Gastroesophageal sphincter (tissue), 4 donors: Measurements from ENCODE around the gene MBD3L3. TPM values are rescaled to one million over a fixed set of nuclear protein-coding genes. Genes with fewer than 3 reads are reported as not detected.
"Not testable (repeated sequence)": the region's sequence is repeated elsewhere in the genome, so short reads cannot be mapped to it uniquely, and the experiment has no call there.

Source experiments
- ATAC-seq: fragments of 150-250 bp; one replicate; pipeline ENCODE4 v1.9.1; 2016; ENCODE audit warnings: mild to moderate bottlenecking, moderate library complexity
- H3K27ac ChIP-seq, 4 donors: fragments of 200-600 bp; sonication (generic) in 3 of 4; 1 replicate in 3 of 4; 2 replicates in 1 of 4; pipeline ENCODE4 v1.5.1; 2016 to 2019
- H3K27me3 ChIP-seq: fragments of 200-600 bp; sonication (generic); one replicate; pipeline ENCODE4 v1.5.1; 2019
- H3K36me3 ChIP-seq, 2 donors: fragments of 200-600 bp; sonication (generic); one replicate each; pipeline ENCODE4 v1.5.1; 2019; ENCODE audit warnings: control low read depth in 1 of 2
- H3K4me1 ChIP-seq, 3 donors: fragments of 200-600 bp; sonication (generic); 1 replicate in 2 of 3; 2 replicates in 1 of 3; pipeline ENCODE4 v1.5.1; 2016 to 2019; ENCODE audit warnings: control low read depth in 2 of 3
- H3K4me3 ChIP-seq, 2 donors: fragments of 200-600 bp; sonication (generic); one replicate each; pipeline ENCODE4 v1.5.1; 2019; ENCODE audit warnings: mild to moderate bottlenecking in 1 of 2, moderate library complexity in 1 of 2
- H3K9me3 ChIP-seq, 3 donors: fragments of 200-600 bp; sonication (generic); one replicate each; pipeline ENCODE4 v1.5.1; 2017 to 2019; ENCODE audit warnings: control low read depth in 2 of 3
- CTCF ChIP-seq, 4 experiments: fragments of 200-600 bp in 2 of 4; fragments of 450-650 bp in 2 of 4; sonication (generic) in 1 of 4; IDR thresholded peaks; one replicate each; pipeline ENCODE4 v1.5.1; 2017 to 2019; ENCODE audit warnings: antibody characterized with exemption in 4 of 4, mild to moderate bottlenecking in 2 of 4, moderate library complexity in 2 of 4
- EP300 ChIP-seq: sonication (generic); formaldehyde crosslinking; IDR thresholded peaks from one replicate; pipeline ENCODE4 v1.6.1; 2017; ENCODE audit warnings: antibody characterized with exemption, mild to moderate bottlenecking
- POLR2A ChIP-seq, 2 donors: fragments of 450-650 bp; IDR thresholded peaks; one replicate each; pipeline ENCODE4 v1.6.1; 2017; ENCODE audit warnings: antibody characterized with exemption in 2 of 2, mild to moderate bottlenecking in 2 of 2, moderate library complexity in 1 of 2
- POLR2AphosphoS5 ChIP-seq: sonication (generic); formaldehyde crosslinking; IDR thresholded peaks from one replicate; pipeline ENCODE4 v1.6.1; 2017; ENCODE audit warnings: antibody characterized with exemption
- WGBS, 2 donors: methylation state at CpG; one replicate each; pipeline ENCODE4 v1.1.5; 2018; ENCODE audit warnings: low coverage in 1 of 2; 5-methylcytosine and 5-hydroxymethylcytosine counted together
- total RNA-seq, 4 donors: library from RNA; depleted of rRNA; stranded (reverse); fragments of >200 nt; gene quantifications; one replicate each; pipeline ENCODE4 v1.1.0, GENCODE V29; 2016

MBD3L3 gene
- total RNA-seq, 4 donors from 2014 or later = not detected

DNA sequence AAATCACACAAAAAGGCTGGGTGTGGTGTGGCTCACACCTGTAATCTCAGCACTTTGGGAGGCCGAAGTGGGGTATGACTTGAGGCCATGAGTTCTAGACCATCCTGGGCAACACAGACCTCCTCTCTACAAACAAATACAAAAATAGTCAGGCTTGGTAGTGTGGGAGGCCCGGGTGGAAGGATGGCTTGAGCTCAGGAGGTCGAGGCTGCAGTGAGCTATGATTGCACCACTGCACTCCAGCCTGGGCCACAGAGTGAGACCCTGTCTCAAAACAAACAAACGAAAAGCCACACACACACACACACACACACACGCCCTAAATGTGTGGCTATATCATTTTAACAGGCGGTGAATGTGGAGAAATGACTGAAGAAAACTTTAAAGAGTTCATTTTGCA is 10.1 kb upstream of the MBD3L3 start:
- WGBS, 2 donors = 69 to 72% methylated on average over 3 to 5 of the region's 6 CpGs
- TF ChIP-seq POLR2A (IDR thresholded peaks at IDR 0.05) (no peak), POLR2AphosphoS5 (no peak), CTCF (IDR thresholded peaks at IDR 0.05) (no peak), EP300 (no peak)
- Histone ChIP-seq H3K4me1 (peaks cover 0 to 11% (median 7%) of the 10 kb centered on the region in 3 donors), H3K27ac (peak overlapping the region in 3 of 4 donors; percentile 81 to 84 (median 82)), H3K27me3 (no peaks in the 10 kb centered on the region), H3K9me3 (peaks cover 0 to 3% (median 0%) of the 10 kb centered on the region in 3 donors), H3K4me3 (peak overlapping the region in 1 of 2 donors; percentile 85), H3K36me3 (peaks cover 0 to 31% of the 10 kb centered on the region in 2 donors)
- no peak for ATAC-seq

- no peak overlapping the region for H3K27ac ChIP-seq
- no peak overlapping the region for H3K4me3 ChIP-seq
- no peaks in the 10 kb centered on the region for H3K27me3 ChIP-seq
- no peak for TF ChIP-seq POLR2AphosphoS5
- no peak for TF ChIP-seq EP300
- TF ChIP-seq CTCF (IDR thresholded peaks at IDR 0.05) = no peak
- no peak for TF ChIP-seq POLR2A (IDR thresholded peaks at IDR 0.05)
- H3K36me3 ChIP-seq = peaks cover 0 to 22% of the 10 kb centered on the region in 2 donors
- peaks cover 0 to 11% (median 7%) of the 10 kb centered on the region in 3 donors for H3K4me1 ChIP-seq
- no peaks in the 10 kb centered on the region for H3K9me3 ChIP-seq
- 80 to 90% methylated on average over 2 of the region's 2 CpGs for WGBS, 2 donors
- ATAC-seq = no peak
These were observed 9.2 kb upstream of the MBD3L3 start for GRCh38 chr19:7067716-7068115.

GRCh38 chr19:7067122-7067521 is 8.6 kb upstream of the MBD3L3 start:
- H3K27ac ChIP-seq, H3K27me3 ChIP-seq, ATAC-seq, H3K4me3 ChIP-seq, H3K9me3 ChIP-seq: not testable (repeated sequence)
- TF ChIP-seq CTCF (IDR thresholded peaks at IDR 0.05) = peak in 1 of 4 experiments; percentile 29
- Histone ChIP-seq H3K36me3 (peaks cover 0 to 16% of the 10 kb centered on the region in 2 donors), H3K4me1 (peaks cover 0 to 11% (median 7%) of the 10 kb centered on the region in 3 donors)
- WGBS, 2 donors = 25 to 44% methylated on average over 4 to 11 of the region's 13 CpGs

DNA sequence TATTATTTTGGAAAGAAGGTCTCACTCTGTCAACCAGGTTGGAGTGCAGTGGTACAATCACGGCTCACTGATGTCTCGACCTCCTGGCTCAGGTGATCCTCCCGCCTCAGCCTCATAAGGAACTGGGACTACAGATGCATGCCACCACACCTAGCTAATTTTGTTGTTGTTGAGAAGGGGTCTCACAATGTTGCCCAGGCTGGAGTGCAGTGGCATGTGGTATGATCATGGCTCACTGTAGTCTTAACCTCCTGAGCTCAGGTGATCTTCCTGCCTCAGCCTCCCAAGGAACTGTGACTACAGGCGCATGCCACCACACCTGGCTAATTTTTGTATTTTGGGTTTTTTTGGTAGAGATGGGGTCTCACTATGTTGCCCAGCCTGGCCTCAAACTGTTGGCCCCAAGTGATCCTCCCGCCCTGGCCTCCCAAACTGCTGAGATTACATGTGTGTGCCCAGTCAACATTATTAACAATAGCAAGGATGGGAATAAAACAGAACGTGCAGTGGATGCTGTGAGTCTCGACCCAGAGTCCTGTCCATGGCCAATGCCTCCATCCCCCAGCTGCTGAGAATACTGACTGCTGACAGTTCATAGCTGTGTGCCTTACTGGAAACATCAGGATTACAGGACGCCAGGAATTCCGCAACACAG is 5.4 kb upstream of the MBD3L3 start:
- no peaks in the 10 kb centered on the region for H3K27me3 ChIP-seq
- 93 to 96% methylated on average over 5 of the region's 9 CpGs for WGBS, 2 donors
- no peak for ATAC-seq

More for the DNA sequence above, 5.4 kb upstream of the MBD3L3 start:
- H3K4me3 ChIP-seq = no peak overlapping the region
- no peak overlapping the region for H3K27ac ChIP-seq
- no peaks in the 10 kb centered on the region for H3K4me1 ChIP-seq
- no peaks in the 10 kb centered on the region for H3K9me3 ChIP-seq
- no peak for TF ChIP-seq CTCF (IDR thresholded peaks at IDR 0.05)
- TF ChIP-seq EP300 = no peak
- TF ChIP-seq POLR2AphosphoS5 = no peak
- TF ChIP-seq POLR2A (IDR thresholded peaks at IDR 0.05) = no peak
- H3K36me3 ChIP-seq = no peaks in the 10 kb centered on the region
